ENCODE measurements around the gene PRKACA. TPM values are rescaled to one million over a fixed set of nuclear protein-coding genes. Genes with fewer than 3 reads are reported as not detected.

The PRKACA gene
- total and polyA plus RNA-seq, 2 experiments from 2014 or later, result 5.3 to 37.4 TPM

GRCh38 chr19:14078411-14078810 lies 39.2 kb downstream of the PRKACA start:
- peaks cover 18% of the 10 kb centered on the region for H3K79me2 ChIP-seq (ENCODE audit: insufficient read depth)
- H3K9ac ChIP-seq, result no peak overlapping the region
- H3K4me1 ChIP-seq (ENCODE audit: insufficient read depth), result peaks cover 12% of the 10 kb centered on the region
- no peaks in the 10 kb centered on the region for H3K27me3 ChIP-seq (replicated peaks; ENCODE audit: insufficient read depth)
- H3K4me3 ChIP-seq, result no peak overlapping the region
- H4K20me1 ChIP-seq (ENCODE audit: insufficient read depth), result no peaks in the 10 kb centered on the region
- H3K9me2 ChIP-seq (ENCODE audit: insufficient read depth), result no peaks in the 10 kb centered on the region
- no peak overlapping the region for H3K4me2 ChIP-seq (ENCODE audit: unreplicated experiment)
- TF ChIP-seq EZH2 (IDR thresholded peaks at IDR 0.05; ENCODE audit: insufficient read depth, poor library complexity, severe bottlenecking) (no peak), EZH2phosphoT487 (IDR thresholded peaks at IDR 0.05; ENCODE audit: insufficient read depth, low read depth) (no peak)
- H2AFZ ChIP-seq, result no peak overlapping the region
- 17 to 26% methylated on average over 2 of the region's 2 CpGs for WGBS, 2 experiments (ENCODE audit: low coverage in 1 of 2, low lambda C conversion rate in 2 of 2, missing lambda C conversion rate in 2 of 2)
- H3K36me3 ChIP-seq (ENCODE audit: low read depth), result no peaks in the 10 kb centered on the region
- H3K27ac ChIP-seq, result no peak overlapping the region
- in situ Hi-C loops (cut with MboI), result loop anchor here (10.0 kb wide), 1 partner anchor 194 kb away; no protein-coding TSS in a partner anchor
- no peaks in the 10 kb centered on the region for H3F3A ChIP-seq (ENCODE audit: insufficient read depth)
- no peaks in the 10 kb centered on the region for H3K9me3 ChIP-seq (ENCODE audit: low read depth)
- peak; percentile 47 for DNase-seq

GRCh38 chr19:14073925-14074838 lies 43.4 kb downstream of the PRKACA start:
- peak overlapping the region; percentile 40 for H3K27ac ChIP-seq
- no peaks in the 10 kb centered on the region; the same call in 1 of the 2 replicates for H3K79me2 ChIP-seq (ENCODE audit: insufficient read depth)

GRCh38 chr19:14073261-14073924 lies 44.2 kb downstream of the PRKACA start:
- Histone ChIP-seq H3K4me2 (ENCODE audit: unreplicated experiment) (peak overlapping the region; percentile 95), H3K36me3 (ENCODE audit: low read depth) (no peaks in the 10 kb centered on the region), H3K27ac (peak overlapping the region; percentile 40), H2AFZ (peak overlapping the region; percentile 97), H3K4me1 (ENCODE audit: insufficient read depth) (peaks cover 6% of the 10 kb centered on the region), H3K4me3 (peak overlapping the region; percentile 92), H3F3A (ENCODE audit: insufficient read depth) (no peaks in the 10 kb centered on the region), H4K20me1 (ENCODE audit: insufficient read depth) (no peaks in the 10 kb centered on the region), H3K9me2 (ENCODE audit: insufficient read depth) (no peaks in the 10 kb centered on the region), H3K79me2 (ENCODE audit: insufficient read depth) (no peaks in the 10 kb centered on the region), H3K9me3 (ENCODE audit: low read depth) (no peaks in the 10 kb centered on the region), H3K27me3 (replicated peaks; ENCODE audit: insufficient read depth) (no peaks in the 10 kb centered on the region), H3K9ac (peak overlapping the region; percentile 76)
- DNase-seq, result peak; percentile 92
- in situ Hi-C loops (cut with MboI), result loop anchor here (10.0 kb wide), 1 partner anchor 189 kb away; no protein-coding TSS in a partner anchor
- no peak for TF ChIP-seq EZH2phosphoT487 (IDR thresholded peaks at IDR 0.05; ENCODE audit: insufficient read depth, low read depth)
- no peak for TF ChIP-seq EZH2 (IDR thresholded peaks at IDR 0.05; ENCODE audit: insufficient read depth, poor library complexity, severe bottlenecking)
- 1% methylated on average over 52 to 56 of the region's 106 CpGs for WGBS, 2 experiments (ENCODE audit: low coverage in 1 of 2, low lambda C conversion rate in 2 of 2, missing lambda C conversion rate in 2 of 2)

More at GRCh38 chr19:14073925-14074838, 43.4 kb downstream of the PRKACA start:
- Histone ChIP-seq H3F3A (ENCODE audit: insufficient read depth) (no peaks in the 10 kb centered on the region), H3K9me3 (ENCODE audit: low read depth) (no peaks in the 10 kb centered on the region), H3K9ac (peak overlapping the region; percentile 76), H4K20me1 (ENCODE audit: insufficient read depth) (no peaks in the 10 kb centered on the region), H3K4me3 (peak overlapping the region; percentile 92), H3K4me2 (ENCODE audit: unreplicated experiment) (peak overlapping the region; percentile 95), H3K36me3 (ENCODE audit: low read depth) (no peaks in the 10 kb centered on the region), H3K9me2 (ENCODE audit: insufficient read depth) (no peaks in the 10 kb centered on the region), H2AFZ (peak overlapping the region; percentile 97), H3K27me3 (replicated peaks; ENCODE audit: insufficient read depth) (no peaks in the 10 kb centered on the region), H3K4me1 (ENCODE audit: insufficient read depth) (peaks cover 6% of the 10 kb centered on the region)
- no peak for TF ChIP-seq EZH2 (IDR thresholded peaks at IDR 0.05; ENCODE audit: insufficient read depth, poor library complexity, severe bottlenecking)
- TF ChIP-seq EZH2phosphoT487 (IDR thresholded peaks at IDR 0.05; ENCODE audit: insufficient read depth, low read depth), result no peak
- WGBS, 2 experiments (ENCODE audit: low coverage in 1 of 2, low lambda C conversion rate in 2 of 2, missing lambda C conversion rate in 2 of 2), result 1 to 2% methylated on average over 40 to 44 of the region's 44 CpGs
- peak; percentile 59 for DNase-seq
- in situ Hi-C loops (cut with MboI), result loop anchor here (10.0 kb wide), 1 partner anchor 189 kb away; no protein-coding TSS in a partner anchor

- no peaks in the 10 kb centered on the region for H4K20me1 ChIP-seq (ENCODE audit: insufficient read depth)
- H3K4me1 ChIP-seq (ENCODE audit: insufficient read depth), result peaks cover 6% of the 10 kb centered on the region
- in situ Hi-C loops (cut with MboI), result loop anchor here (10.0 kb wide), 1 partner anchor 188 kb away; no protein-coding TSS in a partner anchor
- no peaks in the 10 kb centered on the region for H3K9me3 ChIP-seq (ENCODE audit: low read depth)
- peak within 1 kb of the TSS; percentile 40 for H3K27ac ChIP-seq
- H3K9ac ChIP-seq, result peak within 1 kb of the TSS; percentile 76
- peak within 1 kb of the TSS; percentile 97 for H2AFZ ChIP-seq
- WGBS, 2 experiments (ENCODE audit: low coverage in 1 of 2, low lambda C conversion rate in 2 of 2, missing lambda C conversion rate in 2 of 2), result 3% methylated on average over 32 to 36 of the region's 51 CpGs
- DNase-seq, result peak; percentile 62
- H3K4me2 ChIP-seq (ENCODE audit: unreplicated experiment), result peak within 1 kb of the TSS; percentile 95
- no peak for TF ChIP-seq EZH2 (IDR thresholded peaks at IDR 0.05; ENCODE audit: insufficient read depth, poor library complexity, severe bottlenecking)
- TF ChIP-seq EZH2phosphoT487 (IDR thresholded peaks at IDR 0.05; ENCODE audit: insufficient read depth, low read depth), result no peak
- peak within 1 kb of the TSS; percentile 92 for H3K4me3 ChIP-seq
- H3K79me2 ChIP-seq (ENCODE audit: insufficient read depth), result no peaks in the 10 kb centered on the region
- H3F3A ChIP-seq (ENCODE audit: insufficient read depth), result no peaks in the 10 kb centered on the region
- H3K9me2 ChIP-seq (ENCODE audit: insufficient read depth), result no peaks in the 10 kb centered on the region
- no peaks in the 10 kb centered on the region for H3K36me3 ChIP-seq (ENCODE audit: low read depth)
- no peaks in the 10 kb centered on the region for H3K27me3 ChIP-seq (replicated peaks; ENCODE audit: insufficient read depth)
These were observed 44.9 kb downstream of the PRKACA start, which contains the start of gene MISP3 for GRCh38 chr19:14072535-14073260. Gene MISP3, plus strand, starts transcription at chr19:14072786. Its CDS starts 524 bp downstream, at chr19:14073310.

Measured in GM23248 (cell line).